Amniotic stem cell (primary cell): Measurements from ENCODE around the gene HRCT1.
"Not testable (repeated sequence)": the region's sequence is repeated elsewhere in the genome, so short reads cannot be mapped to it uniquely, and the experiment has no call there.

Source experiments
- DNase-seq: peaks from one replicate; lab custom pipeline; 2025; lab: John Stamatoyannopoulos, UW

HRCT1 gene

GRCh38 chr9:35897376-35898099 is 8.5 kb upstream of the HRCT1 start:
- not testable (repeated sequence) for DNase-seq

- no peak for DNase-seq
These were observed 7.7 kb upstream of the HRCT1 start for GRCh38 chr9:35898337-35898736.

GRCh38 chr9:35899021-35899420 is 7.0 kb upstream of the HRCT1 start:
- DNase-seq = no peak

- DNase-seq = peak; percentile 43
These were observed 3.0 kb upstream of the HRCT1 start for GRCh38 chr9:35903049-35903448.

GRCh38 chr9:35904338-35904737 is 1.7 kb upstream of the HRCT1 start:
- DNase-seq = no peak

GRCh38 chr9:35905051-35905781 is 786 bp upstream of the HRCT1 start:
- peak; percentile 47 for DNase-seq

- DNase-seq = no peak
These were observed 1.1 kb downstream of the HRCT1 start for GRCh38 chr9:35906923-35907699.

GRCh38 chr9:35907711-35908503 is 1.9 kb downstream of the HRCT1 start:
- peak; percentile 33 for DNase-seq

- DNase-seq = no peak
These were observed 2.6 kb downstream of the HRCT1 start for GRCh38 chr9:35908504-35909125.

GRCh38 chr9:35909274-35909673 is 3.3 kb downstream of the HRCT1 start, which contains the start of gene SPAAR:
Gene SPAAR, plus strand, starts transcription at chr9:35909490. Its CDS starts 974 bp downstream, at chr9:35910464.
- DNase-seq = no peak

- DNase-seq = no peak
These were observed 3.9 kb downstream of the HRCT1 start for GRCh38 chr9:35909687-35910612.

GRCh38 chr9:35910613-35911359 is 4.8 kb downstream of the HRCT1 start:
- DNase-seq = no peak

- no peak for DNase-seq
These were observed 5.7 kb downstream of the HRCT1 start for GRCh38 chr9:35911690-35912089.

GRCh38 chr9:35912791-35913400 is 6.9 kb downstream of the HRCT1 start:
- DNase-seq = no peak

- not testable (repeated sequence) for DNase-seq
These were observed 7.4 kb downstream of the HRCT1 start for GRCh38 chr9:35913429-35913828.

- DNase-seq = no peak
These were observed 8.4 kb downstream of the HRCT1 start for GRCh38 chr9:35914301-35914807.

- DNase-seq = no peak
These were observed 9.8 kb downstream of the HRCT1 start for GRCh38 chr9:35915681-35916294.

GRCh38 chr9:35917261-35917660 is 11.3 kb downstream of the HRCT1 start:
- DNase-seq = no peak
